ENCODE data around the gene XRCC5.
"Not testable (repeated sequence)": the region's sequence is repeated elsewhere in the genome, so short reads cannot be mapped to it uniquely, and the experiment has no call there.

Gene XRCC5

GRCh38 chr2:216116418-216116817 is 7.3 kb downstream of the XRCC5 start:
- no peak for DNase-seq (ENCODE audit: low read depth in 4 of 4, low spot score in 1 of 4)

GRCh38 chr2:216117561-216118340 is 8.6 kb downstream of the XRCC5 start:
- no peak for DNase-seq (ENCODE audit: low read depth in 4 of 4, low spot score in 1 of 4)

- no peak for DNase-seq (ENCODE audit: low read depth in 4 of 4, low spot score in 1 of 4)
Observed at GRCh38 chr2:216118474-216118873, 9.3 kb downstream of the XRCC5 start.

DNA sequence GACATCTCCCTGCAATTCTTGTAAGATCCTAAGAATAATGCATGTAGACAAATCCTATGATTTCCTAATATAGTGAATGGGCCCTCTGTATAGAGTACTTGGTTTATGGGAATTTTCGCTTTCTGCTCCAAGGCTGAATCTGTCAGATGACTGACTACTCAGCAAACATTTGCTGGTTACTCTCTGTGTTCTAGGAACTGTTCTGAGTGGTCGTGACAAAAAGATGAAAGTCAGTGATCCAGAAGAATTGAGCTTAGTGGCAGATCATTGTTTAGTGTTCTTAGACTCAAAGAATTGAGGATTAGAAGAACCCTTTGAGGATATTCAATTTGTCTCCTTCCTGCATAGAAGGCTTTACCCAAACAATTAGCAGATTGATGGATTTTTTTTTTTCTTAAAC is 10.0 kb downstream of the XRCC5 start:
- no peak for DNase-seq (ENCODE audit: low read depth in 4 of 4, low spot score in 1 of 4)

DNA sequence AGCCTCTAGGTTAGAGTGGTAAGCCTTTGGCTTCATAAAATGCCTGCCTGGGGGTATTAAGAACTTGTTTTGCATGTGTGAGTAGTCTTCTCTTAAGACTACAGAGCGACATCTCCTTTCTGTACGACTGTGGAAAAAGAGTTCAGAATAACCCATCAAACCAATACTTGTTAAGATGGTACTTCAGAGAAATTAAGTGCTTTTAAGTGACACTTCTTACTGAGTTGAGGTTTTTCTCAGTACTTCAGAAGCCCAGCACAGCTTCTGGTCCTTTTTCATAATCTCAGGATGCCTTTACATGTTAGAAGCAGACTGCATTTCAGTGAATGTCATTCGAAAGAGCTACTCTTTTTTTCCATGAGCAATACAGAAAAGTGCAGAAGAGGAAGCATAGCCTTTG is 10.8 kb downstream of the XRCC5 start:
- no peak for DNase-seq (ENCODE audit: low read depth in 4 of 4, low spot score in 1 of 4)

DNA sequence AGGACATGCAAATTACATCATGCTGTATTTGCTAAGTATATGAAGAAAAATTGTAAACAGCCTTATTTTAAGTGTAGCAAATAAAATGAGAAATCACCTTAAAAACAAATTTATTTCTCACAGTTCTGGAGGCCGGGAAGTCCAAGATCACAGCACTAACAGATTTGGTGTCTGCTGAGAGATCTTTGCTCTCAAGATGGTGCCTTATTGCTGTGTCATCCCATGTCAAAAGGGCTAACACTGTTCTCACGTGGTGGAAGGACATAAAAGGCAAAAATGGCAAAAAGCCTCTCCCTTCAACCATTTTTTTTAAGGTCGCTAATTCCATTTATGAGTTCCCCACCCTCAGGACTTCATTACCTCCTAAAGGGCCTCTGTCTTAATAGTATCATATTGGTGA is 12.1 kb downstream of the XRCC5 start:
- DNase-seq (ENCODE audit: low read depth in 4 of 4, low spot score in 1 of 4): no peak

- DNase-seq (ENCODE audit: low read depth in 4 of 4, low spot score in 1 of 4): no peak
Observed at GRCh38 chr2:216126943-216127342, 17.8 kb downstream of the XRCC5 start.

GRCh38 chr2:216130346-216130971 is 21.3 kb downstream of the XRCC5 start:
- no peak for DNase-seq (ENCODE audit: low read depth in 4 of 4, low spot score in 1 of 4)

- no peak for DNase-seq (ENCODE audit: low read depth in 4 of 4, low spot score in 1 of 4)
Observed at GRCh38 chr2:216131175-216131926, 22.2 kb downstream of the XRCC5 start.

GRCh38 chr2:216132585-216132984 is 23.4 kb downstream of the XRCC5 start:
- DNase-seq (ENCODE audit: low read depth in 4 of 4, low spot score in 1 of 4): no peak

DNA sequence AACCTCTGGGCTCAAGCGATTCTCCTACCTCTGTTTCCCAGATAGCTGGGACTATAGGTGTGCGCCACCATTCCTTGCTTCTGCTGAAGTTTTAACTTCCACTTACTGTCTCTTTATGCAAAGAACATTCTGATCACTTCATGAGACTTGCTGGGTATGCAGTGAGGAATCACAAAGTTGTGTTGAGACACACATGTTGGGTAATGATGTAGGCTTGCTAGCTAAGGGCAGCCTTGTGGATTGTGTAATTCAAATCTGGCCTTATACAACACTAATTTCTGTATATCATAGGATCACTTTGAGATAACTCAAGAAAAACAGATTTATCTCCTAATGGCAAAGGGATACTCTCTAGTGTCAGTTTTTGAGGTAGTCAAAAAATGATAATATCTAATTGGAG is 24.2 kb downstream of the XRCC5 start:
- DNase-seq (ENCODE audit: low read depth in 4 of 4, low spot score in 1 of 4): no peak

DNA sequence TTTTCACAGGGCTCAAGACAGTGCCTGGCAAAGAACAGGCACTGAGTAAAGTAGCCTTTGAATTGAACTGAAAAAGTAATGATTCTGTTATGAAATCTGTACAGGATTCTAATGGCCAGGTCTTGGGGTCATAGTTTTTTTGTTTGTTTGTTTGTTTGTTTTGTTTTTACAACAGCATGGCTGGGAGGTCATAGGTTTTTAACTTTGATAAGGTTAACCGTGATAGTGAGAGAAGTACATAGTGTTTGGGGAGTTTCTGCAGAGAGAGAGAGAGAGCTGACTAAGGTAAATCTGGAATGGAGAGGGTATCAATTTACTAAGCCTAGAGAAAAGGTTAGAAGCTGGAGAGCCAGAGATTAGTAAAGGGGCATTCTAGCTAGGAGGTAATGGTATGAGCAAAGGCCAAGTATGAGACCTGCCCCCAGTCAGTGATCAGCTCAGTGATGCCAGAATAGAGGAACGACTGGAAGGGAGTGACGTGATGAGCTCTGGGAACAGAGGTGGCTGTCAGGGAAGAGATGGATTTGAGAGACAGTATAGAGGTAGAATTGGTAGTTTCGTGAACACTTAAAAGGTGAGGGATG is 25.9 kb downstream of the XRCC5 start:
- DNase-seq (ENCODE audit: low read depth in 4 of 4, low spot score in 1 of 4): no peak

GRCh38 chr2:216139884-216140283 is 30.7 kb downstream of the XRCC5 start:
- DNase-seq (ENCODE audit: low read depth in 4 of 4, low spot score in 1 of 4): no peak

GRCh38 chr2:216141516-216141915 is 32.4 kb downstream of the XRCC5 start:
- DNase-seq (ENCODE audit: low read depth in 4 of 4, low spot score in 1 of 4): not testable (repeated sequence)

- DNase-seq (ENCODE audit: low read depth in 4 of 4, low spot score in 1 of 4): no peak
Observed at GRCh38 chr2:216142540-216142939, 33.4 kb downstream of the XRCC5 start.

GRCh38 chr2:216144372-216144771 is 35.2 kb downstream of the XRCC5 start:
- no peak for DNase-seq (ENCODE audit: low read depth in 4 of 4, low spot score in 1 of 4)

DNA sequence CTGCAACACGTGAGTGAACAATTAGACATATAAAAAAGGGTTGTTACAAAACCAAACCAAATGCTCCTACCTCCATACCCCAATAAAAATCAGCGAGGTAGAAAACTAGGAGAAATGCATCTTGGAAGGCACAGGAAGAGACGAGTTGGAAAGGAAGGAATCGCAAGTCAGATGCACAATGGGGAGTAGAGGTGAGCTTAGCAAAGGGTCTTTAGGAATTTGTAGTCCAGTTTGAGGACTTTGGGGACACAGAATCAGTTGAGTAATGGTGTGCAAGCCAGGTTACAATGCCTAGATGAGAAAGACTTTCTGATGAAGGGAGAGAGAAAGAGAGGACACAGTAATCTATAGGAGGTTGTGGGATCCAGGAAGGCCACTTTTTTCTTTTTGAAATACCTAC is 35.7 kb downstream of the XRCC5 start:
- DNase-seq (ENCODE audit: low read depth in 4 of 4, low spot score in 1 of 4): no peak

GRCh38 chr2:216146573-216146972 is 37.4 kb downstream of the XRCC5 start:
- DNase-seq (ENCODE audit: low read depth in 4 of 4, low spot score in 1 of 4): no peak

DNA sequence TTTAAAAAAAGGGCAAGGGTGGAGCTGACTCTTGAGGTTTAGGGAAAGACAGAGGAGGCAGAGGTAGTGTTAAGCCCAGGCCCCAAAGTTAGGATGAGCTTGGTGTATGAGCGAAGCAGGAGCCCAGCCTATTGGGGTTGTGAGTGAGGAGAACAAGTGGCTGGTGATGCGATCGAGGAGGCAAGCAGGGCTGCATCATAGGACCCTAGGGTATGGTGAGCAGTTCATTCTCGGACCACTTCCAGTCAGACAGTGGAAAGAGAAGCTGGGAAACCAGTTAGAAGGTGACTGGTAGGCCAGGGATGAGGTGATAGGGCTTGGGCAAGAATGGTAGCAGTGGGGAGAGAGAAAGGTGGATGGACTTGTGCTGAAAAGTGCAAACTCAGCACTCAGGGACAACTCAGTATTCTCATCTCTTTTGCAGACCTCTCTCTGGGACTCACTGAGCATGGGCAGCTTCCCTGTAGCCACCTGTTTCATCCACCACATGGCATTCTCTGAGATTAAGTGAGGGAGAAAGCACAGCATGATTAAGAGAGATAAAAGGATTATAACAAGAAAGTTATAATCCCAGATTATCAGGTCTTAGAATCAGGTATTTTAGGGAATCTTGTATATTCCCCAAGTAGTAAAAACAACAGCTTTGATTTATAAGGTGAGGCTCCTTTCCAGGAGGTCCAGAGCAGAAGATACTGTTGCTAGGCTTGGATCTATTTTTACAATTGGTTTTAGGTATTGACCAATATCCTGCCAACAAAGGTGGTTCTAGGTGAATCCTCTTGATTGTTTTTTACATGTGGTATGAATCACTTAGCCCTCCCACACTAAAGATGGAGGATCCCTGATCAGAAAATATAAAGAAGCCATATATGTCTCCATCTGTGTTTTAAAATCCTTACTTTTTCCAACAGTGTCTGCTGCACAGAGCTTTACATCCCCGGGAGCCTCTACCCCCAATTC is 38.3 kb downstream of the XRCC5 start:
- DNase-seq (ENCODE audit: low read depth in 4 of 4, low spot score in 1 of 4): no peak

DNA sequence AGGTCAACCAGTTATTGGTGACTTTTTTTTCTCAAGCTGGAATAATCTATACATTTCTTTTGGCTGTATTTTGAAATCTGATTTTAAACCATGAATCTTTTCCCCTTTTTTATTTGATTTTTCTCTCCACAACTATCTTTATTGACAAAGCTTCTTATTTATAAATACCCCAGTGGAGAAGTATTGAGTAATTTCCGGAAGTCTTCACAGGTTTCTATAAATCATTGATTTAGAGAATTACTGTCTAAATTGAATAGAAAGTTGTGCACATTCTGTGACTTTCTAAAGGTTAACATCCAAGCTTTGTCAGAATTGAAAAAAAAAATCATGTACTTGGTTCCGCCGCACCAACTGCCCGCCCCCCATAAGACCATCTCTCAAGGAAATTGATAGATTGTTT is 39.8 kb downstream of the XRCC5 start:
- no peak for DNase-seq (ENCODE audit: low read depth in 4 of 4, low spot score in 1 of 4)

GRCh38 chr2:216149741-216150140 is 40.6 kb downstream of the XRCC5 start:
- DNase-seq (ENCODE audit: low read depth in 4 of 4, low spot score in 1 of 4): no peak

Data from stimulated activated CD4-positive, alpha-beta T cell treated with anti-CD3 and anti-CD28 coated beads, Interleukin-1b, Interleukin-23, amount 100 ng/mL, for 24 hours (primary cell).